Stimulated activated CD8-positive, alpha-beta memory T cell treated with anti-CD3 and anti-CD28 coated beads, Interleukin-12 subunit alpha, Interleukin-12 subunit beta, amount 100 ng/mL, for 24 hours (primary cell): ENCODE data around the gene ESD.
"Not testable (repeated sequence)": the region's sequence is repeated elsewhere in the genome, so short reads cannot be mapped to it uniquely, and the experiment has no call there.

Experiments used
- DNase-seq: peaks from one replicate; pipeline ENCODE4 v3.0.0-alpha.2; 2020; ENCODE audit errors: extremely low read depth

Gene ESD

GRCh38 chr13:46795321-46795720 lies 1.6 kb downstream of the ESD start:
- DNase-seq: no peak

GRCh38 chr13:46783504-46783903 lies 13.5 kb downstream of the ESD start:
- no peak for DNase-seq

GRCh38 chr13:46782691-46783090 lies 14.3 kb downstream of the ESD start:
- no peak for DNase-seq

- no peak for DNase-seq
These were observed 14.9 kb downstream of the ESD start for GRCh38 chr13:46782066-46782465.

GRCh38 chr13:46778890-46779289 lies 18.1 kb downstream of the ESD start:
- no peak for DNase-seq

- no peak for DNase-seq
These were observed 18.9 kb downstream of the ESD start for GRCh38 chr13:46778095-46778494.

GRCh38 chr13:46775385-46776107 lies 21.4 kb downstream of the ESD start:
- no peak for DNase-seq

- DNase-seq: no peak
These were observed 23.4 kb downstream of the ESD start for GRCh38 chr13:46773541-46773940.

- no peak for DNase-seq
These were observed 25.3 kb downstream of the ESD start for GRCh38 chr13:46771693-46772092.

GRCh38 chr13:46769925-46770324 lies 27.0 kb downstream of the ESD start:
- not testable (repeated sequence) for DNase-seq

GRCh38 chr13:46761866-46762265 lies 35.1 kb downstream of the ESD start:
- no peak for DNase-seq

- no peak for DNase-seq
These were observed 35.8 kb downstream of the ESD start for GRCh38 chr13:46761174-46761573.

- DNase-seq: no peak
These were observed 37.1 kb downstream of the ESD start for GRCh38 chr13:46759846-46760245.

- no peak for DNase-seq
These were observed 39.3 kb downstream of the ESD start for GRCh38 chr13:46757640-46758039.

GRCh38 chr13:46756977-46757376 lies 40.0 kb downstream of the ESD start:
- no peak for DNase-seq

- not testable (repeated sequence) for DNase-seq
These were observed 41.5 kb downstream of the ESD start for GRCh38 chr13:46755508-46755907.

GRCh38 chr13:46754812-46755211 lies 42.1 kb downstream of the ESD start:
- DNase-seq: no peak

- no peak for DNase-seq
These were observed 43.0 kb downstream of the ESD start for GRCh38 chr13:46753917-46754316.

GRCh38 chr13:46753137-46753536 lies 43.8 kb downstream of the ESD start:
- DNase-seq: no peak

GRCh38 chr13:46751811-46752635 lies 44.9 kb downstream of the ESD start:
- peak; percentile 14 for DNase-seq

- DNase-seq: no peak
These were observed 47.0 kb downstream of the ESD start for GRCh38 chr13:46749951-46750350.

GRCh38 chr13:46748300-46748699 lies 48.7 kb downstream of the ESD start:
- no peak for DNase-seq
